OCI-LY7 (cell line): ENCODE measurements around the gene PHF20.

Source experiments
- CTCF ChIP-seq: fragments of 200-600 bp; sonication (generic); conservative IDR thresholded peaks from 2 replicates; pipeline ENCODE4 v1.5.1; 2014; ENCODE audit warnings: mild to moderate bottlenecking, antibody characterized with exemption, low read length, moderate library complexity, mixed read lengths
- EZH2phosphoT487 ChIP-seq: fragments of 200-600 bp; sonication (generic); IDR thresholded peaks from 2 replicates; pipeline ENCODE4 v1.6.1; 2018; ENCODE audit warnings: low read depth, borderline replicate concordance, mild to moderate bottlenecking, mixed run types, antibody characterized with exemption, low read length, moderate library complexity, mixed read lengths

- TF ChIP-seq CTCF, result no peak
- no peak for TF ChIP-seq EZH2phosphoT487
Observed at GRCh38 chr20:35971981-35972380, 200.2 kb downstream of the PHF20 start.
